GM12874 (cell line): ENCODE results near the gene SCMH1.

ENCODE experiments used
- TF ChIP-seq, protein P1 (sequence below): IDR thresholded peaks from 2 replicates; pipeline ENCODE4 v1.5.1; 2011; ENCODE audit warnings: low read depth, mild to moderate bottlenecking, control low read depth, low read length, moderate library complexity; ENCODE audit not compliant: insufficient read depth

SCMH1 gene

DNA sequence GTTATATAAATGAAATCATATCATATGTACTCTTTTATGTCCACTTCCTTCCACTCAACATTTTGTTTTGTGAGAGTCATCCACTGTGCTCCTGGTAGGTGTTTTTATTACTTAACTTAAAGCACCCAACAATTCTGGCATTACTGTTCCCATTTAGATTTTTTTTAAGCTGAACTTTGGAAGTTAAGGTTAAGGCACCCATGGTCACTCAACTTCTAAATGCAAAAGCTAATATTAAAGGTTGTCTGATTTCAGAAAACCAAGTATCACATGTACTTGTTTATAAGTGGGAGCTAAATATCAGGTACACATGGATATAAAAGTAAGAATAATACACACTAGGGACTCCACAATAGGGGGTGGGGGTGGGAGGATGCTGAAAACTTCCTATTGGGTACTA lies 42.7 kb downstream of the SCMH1 start:
- TF ChIP-seq, protein P1, sequence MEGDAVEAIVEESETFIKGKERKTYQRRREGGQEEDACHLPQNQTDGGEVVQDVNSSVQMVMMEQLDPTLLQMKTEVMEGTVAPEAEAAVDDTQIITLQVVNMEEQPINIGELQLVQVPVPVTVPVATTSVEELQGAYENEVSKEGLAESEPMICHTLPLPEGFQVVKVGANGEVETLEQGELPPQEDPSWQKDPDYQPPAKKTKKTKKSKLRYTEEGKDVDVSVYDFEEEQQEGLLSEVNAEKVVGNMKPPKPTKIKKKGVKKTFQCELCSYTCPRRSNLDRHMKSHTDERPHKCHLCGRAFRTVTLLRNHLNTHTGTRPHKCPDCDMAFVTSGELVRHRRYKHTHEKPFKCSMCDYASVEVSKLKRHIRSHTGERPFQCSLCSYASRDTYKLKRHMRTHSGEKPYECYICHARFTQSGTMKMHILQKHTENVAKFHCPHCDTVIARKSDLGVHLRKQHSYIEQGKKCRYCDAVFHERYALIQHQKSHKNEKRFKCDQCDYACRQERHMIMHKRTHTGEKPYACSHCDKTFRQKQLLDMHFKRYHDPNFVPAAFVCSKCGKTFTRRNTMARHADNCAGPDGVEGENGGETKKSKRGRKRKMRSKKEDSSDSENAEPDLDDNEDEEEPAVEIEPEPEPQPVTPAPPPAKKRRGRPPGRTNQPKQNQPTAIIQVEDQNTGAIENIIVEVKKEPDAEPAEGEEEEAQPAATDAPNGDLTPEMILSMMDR: no peak

DNA sequence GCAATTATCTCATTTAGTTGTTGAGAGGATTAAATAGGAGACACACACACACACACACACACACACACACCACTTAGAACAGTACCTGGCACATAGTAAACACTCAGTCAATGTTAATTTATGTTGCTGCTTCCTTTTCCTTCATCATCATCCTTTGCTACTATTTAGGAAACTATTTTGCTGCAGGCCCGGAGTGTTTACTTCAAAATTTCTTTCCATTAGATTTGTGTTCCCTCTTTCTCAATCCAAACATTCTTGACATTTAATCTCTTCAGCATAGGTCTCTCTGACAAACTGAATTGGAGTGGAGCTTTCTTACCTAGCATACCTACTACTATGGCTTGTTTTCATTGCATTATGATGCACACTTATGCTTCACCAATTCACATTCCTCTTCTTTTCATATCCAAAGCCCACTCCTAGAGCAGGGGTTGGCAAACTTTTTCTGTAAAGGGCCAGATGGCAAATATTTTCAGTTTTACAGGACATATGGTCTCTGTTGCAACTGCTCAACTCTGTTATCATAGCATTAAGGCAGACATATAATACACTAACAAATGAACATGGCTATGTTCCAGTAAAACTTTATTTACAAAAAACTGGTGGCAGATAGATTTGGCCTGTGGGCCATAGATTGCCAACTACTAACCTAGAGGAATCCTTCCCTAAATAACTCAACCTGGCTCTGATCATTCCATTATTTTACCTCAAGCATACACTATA lies 49.5 kb downstream of the SCMH1 start:
- TF ChIP-seq, protein P1: no peak

DNA sequence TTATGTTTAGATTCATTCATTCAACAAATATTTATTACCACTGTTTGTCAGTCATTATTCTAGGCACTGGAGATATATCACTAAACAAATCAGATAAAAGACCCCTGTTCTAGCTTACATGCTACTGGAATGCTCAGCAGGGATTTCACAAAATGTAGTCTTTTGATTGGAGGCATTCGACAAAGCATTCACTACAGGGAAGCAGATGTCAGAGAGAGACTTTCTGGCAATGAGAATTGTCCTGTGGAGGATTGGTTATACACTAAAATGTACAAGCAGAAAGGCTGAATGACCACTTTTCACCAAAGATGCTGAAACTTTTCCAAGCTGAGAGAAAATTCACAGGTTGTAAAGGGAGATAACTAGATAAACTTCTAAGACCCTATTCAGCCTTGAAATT lies 57.7 kb downstream of the SCMH1 start:
- TF ChIP-seq, protein P1: no peak

DNA sequence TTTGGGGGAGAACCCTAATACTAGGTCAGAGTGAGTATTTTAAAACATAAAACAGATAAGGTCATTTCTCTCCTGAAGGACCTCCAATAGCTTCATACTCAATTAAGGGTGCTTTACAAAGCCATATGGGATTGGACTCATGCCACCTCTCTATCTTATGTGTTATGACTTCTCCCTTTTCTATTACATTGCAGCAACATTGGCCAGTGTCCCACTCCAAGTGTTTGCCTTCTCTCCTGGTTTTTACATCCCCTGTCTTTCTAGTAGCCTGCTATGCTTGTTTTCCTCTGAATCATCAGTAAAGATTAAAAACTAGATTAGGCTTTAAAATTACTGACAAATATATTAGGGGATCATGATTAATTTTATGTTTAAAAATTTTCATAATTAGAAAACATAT lies 66.6 kb downstream of the SCMH1 start:
- TF ChIP-seq, protein P1: no peak

DNA sequence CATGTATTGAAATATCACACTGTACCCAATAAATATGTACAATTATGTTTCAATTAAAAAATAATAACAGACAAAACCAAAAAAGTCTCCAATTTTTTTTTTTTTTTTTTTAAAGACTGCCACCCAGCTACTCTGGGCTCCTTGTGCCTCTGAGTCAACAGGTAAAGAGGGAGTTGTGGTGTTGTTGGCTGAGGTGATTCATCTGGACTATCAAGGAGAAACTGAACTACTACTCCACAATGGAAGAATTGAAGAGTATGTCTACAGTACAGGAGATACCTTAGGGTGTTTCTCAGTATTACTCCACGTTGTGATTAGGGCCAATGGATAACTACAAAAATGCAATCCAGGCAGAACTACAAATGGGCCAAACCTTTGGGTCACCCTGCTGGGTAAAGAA lies 67.9 kb downstream of the SCMH1 start:
- TF ChIP-seq, protein P1: no peak

DNA sequence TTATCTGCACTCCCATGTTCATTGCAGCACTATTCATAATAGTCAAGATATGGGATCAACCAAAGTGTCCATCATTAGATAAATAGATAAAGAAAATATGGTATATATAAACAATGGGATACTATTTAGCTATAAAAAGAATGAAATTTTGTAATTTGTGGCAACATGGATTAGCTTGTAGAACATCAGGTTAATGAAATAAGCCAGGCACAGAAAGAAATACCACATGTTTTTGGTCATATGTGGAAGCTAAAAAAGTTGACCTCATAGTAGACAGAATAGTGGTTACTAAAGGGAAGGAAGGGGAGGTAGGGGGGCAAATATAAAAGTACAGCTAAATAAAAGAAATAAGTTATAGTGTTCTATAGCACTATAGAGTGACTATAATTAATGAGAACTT lies 68.5 kb downstream of the SCMH1 start:
- TF ChIP-seq, protein P1: no peak

DNA sequence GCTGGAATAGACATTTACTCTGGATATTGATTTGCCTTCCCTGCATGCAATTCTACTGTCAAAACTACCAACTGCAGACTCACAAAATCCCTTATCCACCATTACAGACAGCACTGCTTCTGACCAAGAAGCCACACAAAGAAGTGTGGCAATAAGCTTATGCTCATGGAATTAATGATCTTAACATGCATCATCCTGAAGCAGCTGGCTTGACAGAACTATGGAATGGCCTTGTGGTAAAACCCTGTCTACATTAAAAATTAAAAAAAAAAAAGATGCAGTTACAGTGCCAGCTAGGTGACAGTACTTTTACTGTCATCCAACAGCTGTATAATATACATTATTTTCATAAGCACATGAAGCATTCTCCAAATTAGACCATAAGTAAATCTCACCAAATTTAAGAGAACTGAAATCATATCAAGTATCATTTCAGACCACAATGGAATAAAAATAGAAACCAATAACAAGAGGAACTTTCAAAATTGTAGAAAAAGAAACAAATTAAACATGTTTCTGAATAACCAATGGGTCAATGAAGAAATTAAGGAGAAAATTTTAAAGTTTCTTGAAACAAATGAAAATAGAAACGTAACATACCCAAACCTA lies 70.7 kb downstream of the SCMH1 start:
- TF ChIP-seq, protein P1: no peak
